H1 (cell line): ENCODE data around the gene FARS2. TPM values are rescaled to one million over a fixed set of nuclear protein-coding genes. Genes with fewer than 3 reads are reported as not detected.

Experiments used
- CTCF ChIA-PET: fragments of 300-600 bp; sonication (Branson Sonifier 250); formaldehyde crosslinking; loops from one replicate; lab custom pipeline; 2021; ENCODE audit not compliant: partially characterized antibody; lab: Charles Lee
- POLR2A ChIA-PET: fragments of 300-600 bp; sonication (Branson Sonifier 250); formaldehyde crosslinking; loops from one replicate; lab custom pipeline; 2021; ENCODE audit warnings: inconsistent platforms; ENCODE audit not compliant: partially characterized antibody; lab: Charles Lee
- DNase-seq, 2 experiments: peaks; one replicate each; pipeline versions ENCODE4 v3.0.0 to v3.0.0-alpha.2; 2010 to 2022; ENCODE audit warnings: low spot score in 2 of 2, low read depth in 1 of 2, mixed read lengths in 1 of 2
- FAIRE-seq: peaks from 2 replicates; lab custom pipeline; 2011; peaks lifted over from hg19 to GRCh38; lab: Jason Lieb, UNC
- H2AFZ ChIP-seq: 2 replicates; pipeline ENCODE4 v1.8.1; 2012; ENCODE audit warnings: low read length, inconsistent platforms
- H2AK5ac ChIP-seq: 2 replicates; pipeline ENCODE4 v1.6.1; 2013; ENCODE audit warnings: low read depth, low read length
- H2BK120ac ChIP-seq: replicated peaks from 2 replicates; pipeline ENCODE3; 2013; ENCODE audit warnings: low read depth, low read length, inconsistent platforms
- H2BK12ac ChIP-seq: 2 replicates; pipeline ENCODE4 v1.6.1; 2013; ENCODE audit warnings: low read depth, low read length
- H2BK15ac ChIP-seq: 2 replicates; pipeline ENCODE4 v1.6.1; 2013; ENCODE audit warnings: low read length
- H2BK20ac ChIP-seq: 2 replicates; pipeline ENCODE4 v1.6.1; 2013; ENCODE audit warnings: low read length
- H2BK5ac ChIP-seq: 2 replicates; pipeline ENCODE4 v1.6.1; 2013; ENCODE audit warnings: low read depth, low read length
- H3K14ac ChIP-seq: 2 replicates; pipeline ENCODE4 v1.6.1; 2013; ENCODE audit warnings: inconsistent platforms; ENCODE audit not compliant: insufficient read length
- H3K18ac ChIP-seq: 2 replicates; pipeline ENCODE4 v1.6.1; 2013; ENCODE audit warnings: low read length; ENCODE audit errors: extremely low read depth
- H3K23ac ChIP-seq: 2 replicates; pipeline ENCODE4 v1.6.1; 2013; ENCODE audit warnings: inconsistent platforms; ENCODE audit not compliant: insufficient read length
- H3K23me2 ChIP-seq: 2 replicates; pipeline ENCODE4 v1.6.1; 2013; ENCODE audit warnings: low read depth, low read length
- H3K27ac ChIP-seq: 2 replicates; pipeline ENCODE4 v1.6.1; 2011; ENCODE audit warnings: low read depth, low read length, inconsistent platforms
- H3K27me3 ChIP-seq, 4 experiments: replicated peaks in 1 of 4; 1 replicate in 1 of 4; 2 replicates in 3 of 4; pipeline versions ENCODE4 v1.6.1 to v1.8.1; 2011 to 2013; ENCODE audit warnings: low read length in 3 of 4, mild to moderate bottlenecking in 3 of 4, inconsistent platforms in 2 of 4, mixed read lengths in 2 of 4, moderate library complexity in 1 of 4; ENCODE audit not compliant: control insufficient read depth in 3 of 4, insufficient read depth in 3 of 4; ENCODE audit errors: extremely low read depth in 1 of 4
- H3K36me3 ChIP-seq, 4 experiments: 2 replicates each; pipeline versions ENCODE4 v1.6.1 to v1.8.1; 2011 to 2013; ENCODE audit warnings: mild to moderate bottlenecking in 4 of 4, low read length in 3 of 4, moderate library complexity in 2 of 4, control low read depth in 1 of 4, inconsistent platforms in 1 of 4; ENCODE audit not compliant: insufficient read depth in 4 of 4, control insufficient read depth in 2 of 4
- H3K4ac ChIP-seq: replicated peaks from 2 replicates; pipeline ENCODE3; 2013; ENCODE audit warnings: low read length, low read depth, mixed read lengths, inconsistent platforms; ENCODE audit not compliant: insufficient read length
- H3K4me1 ChIP-seq, 4 experiments: replicated peaks in 1 of 4; 1 replicate in 1 of 4; 2 replicates in 3 of 4; pipeline versions ENCODE4 v1.6.1 to v1.8.1; 2011 to 2013; ENCODE audit warnings: low read length in 3 of 4, inconsistent platforms in 2 of 4, mixed read lengths in 1 of 4; ENCODE audit not compliant: insufficient read depth in 4 of 4, control insufficient read depth in 3 of 4
- H3K4me2 ChIP-seq, 2 experiments: 2 replicates each; pipeline versions ENCODE4 v1.6.1 to v1.8.1; 2011 to 2013; ENCODE audit warnings: low read depth in 2 of 2, low read length in 2 of 2, control low read depth in 1 of 2, inconsistent platforms in 1 of 2, mild to moderate bottlenecking in 1 of 2; ENCODE audit not compliant: insufficient read depth in 1 of 2
- H3K4me3 ChIP-seq, 4 experiments: fragments of 200-600, 300-600 bp in 1 of 4; sonication (generic), shearing (Covaris generic), sonication (Bioruptor Twin) in 1 of 4; 2 replicates each; pipeline versions ENCODE4 v1.5.1 to v1.8.1; 2011 to 2016; ENCODE audit warnings: low read length in 4 of 4, low read depth in 3 of 4, control low read depth in 2 of 4, inconsistent platforms in 2 of 4, mild to moderate bottlenecking in 2 of 4, mixed read lengths in 1 of 4, moderate library complexity in 1 of 4; ENCODE audit not compliant: insufficient read depth in 2 of 4; ENCODE audit errors: extremely low read depth in 1 of 4
- H3K56ac ChIP-seq: replicated peaks from 2 replicates; pipeline ENCODE3; 2013; ENCODE audit warnings: low read depth, mild to moderate bottlenecking, mixed read lengths, low read length, inconsistent platforms; ENCODE audit not compliant: insufficient read length
- H3K79me1 ChIP-seq: 2 replicates; pipeline ENCODE4 v1.6.1; 2013; ENCODE audit warnings: low read depth, low read length, control low read depth
- H3K79me2 ChIP-seq, 2 experiments: 2 replicates each; pipeline versions ENCODE4 v1.6.1 to v1.8.1; 2012 to 2013; ENCODE audit warnings: low read length in 2 of 2, mild to moderate bottlenecking in 2 of 2, inconsistent platforms in 1 of 2; ENCODE audit not compliant: insufficient read depth in 2 of 2, control insufficient read depth in 1 of 2
- H3K9ac ChIP-seq, 4 experiments: replicated peaks in 1 of 4; 1 replicate in 1 of 4; 2 replicates in 3 of 4; pipeline versions ENCODE4 v1.6.1 to v1.8.1; 2011 to 2013; ENCODE audit warnings: low read depth in 3 of 4, low read length in 3 of 4, control low read depth in 2 of 4, mild to moderate bottlenecking in 2 of 4, moderate library complexity in 2 of 4, inconsistent platforms in 1 of 4; ENCODE audit errors: extremely low read depth in 1 of 4
- H3K9me3 ChIP-seq, 2 experiments: 2 replicates each; pipeline versions ENCODE4 v1.6.1 to v1.8.1; 2012 to 2013; ENCODE audit warnings: mild to moderate bottlenecking in 2 of 2, moderate library complexity in 2 of 2, control low read depth in 1 of 2, inconsistent platforms in 1 of 2, low read depth in 1 of 2, low read length in 1 of 2, mixed read lengths in 1 of 2; ENCODE audit not compliant: insufficient read depth in 2 of 2
- H4K20me1 ChIP-seq, 2 experiments: replicated peaks in 1 of 2; 2 replicates each; pipeline versions ENCODE3 to v1.8.1; 2011 to 2013; ENCODE audit warnings: inconsistent platforms in 2 of 2, low read length in 2 of 2, mild to moderate bottlenecking in 1 of 2; ENCODE audit not compliant: insufficient read depth in 2 of 2, control insufficient read depth in 1 of 2
- H4K5ac ChIP-seq: 2 replicates; pipeline ENCODE4 v1.6.1; 2013; ENCODE audit warnings: low read length, low read depth, mixed read lengths, inconsistent platforms; ENCODE audit not compliant: insufficient read length
- H4K8ac ChIP-seq: 2 replicates; pipeline ENCODE4 v1.8.0; 2013; ENCODE audit warnings: mild to moderate bottlenecking, moderate library complexity, low read length, inconsistent platforms; ENCODE audit not compliant: insufficient read depth; ENCODE audit errors: extremely low read depth
- H4K91ac ChIP-seq: replicated peaks from 2 replicates; pipeline ENCODE3; 2013; ENCODE audit warnings: low read length, mixed read lengths, inconsistent platforms; ENCODE audit not compliant: insufficient read length
- EGR1 ChIP-seq: IDR thresholded peaks from 2 replicates; pipeline ENCODE4 v1.6.1; 2011; ENCODE audit warnings: low read depth, low read length, borderline replicate concordance
- GABPA ChIP-seq: IDR thresholded peaks from 2 replicates; pipeline ENCODE4 v1.6.1; 2011; ENCODE audit warnings: mild to moderate bottlenecking, low read length, moderate library complexity, borderline replicate concordance; ENCODE audit not compliant: insufficient read depth
- JUND ChIP-seq: IDR thresholded peaks from 2 replicates; pipeline ENCODE4 v1.6.1; 2011; ENCODE audit warnings: mild to moderate bottlenecking, improper control_type of control experiment, low read length
- MAFK ChIP-seq: IDR thresholded peaks from 2 replicates; pipeline ENCODE4 v1.6.1; 2012; ENCODE audit warnings: low read depth, mild to moderate bottlenecking, improper control_type of control experiment, low read length
- PHF8 ChIP-seq: fragments of 200-600 bp; sonication (generic); conservative IDR thresholded peaks from 2 replicates; pipeline ENCODE4 v1.7.1; 2012; ENCODE audit warnings: low read depth, mild to moderate bottlenecking, inconsistent platforms, low read length, moderate library complexity
- POLR2AphosphoS5 ChIP-seq: IDR thresholded peaks from 2 replicates; pipeline ENCODE4 v1.6.1; 2011; ENCODE audit warnings: low read depth, low read length
- RAD21 ChIP-seq, 2 experiments: IDR thresholded peaks in 1 of 2; conservative IDR thresholded peaks in 1 of 2; 2 replicates each; pipeline ENCODE4 v1.6.1; 2011; ENCODE audit warnings: low read depth in 2 of 2, low read length in 2 of 2, improper control_type of control experiment in 1 of 2, inconsistent platforms in 1 of 2, mild to moderate bottlenecking in 1 of 2, moderate library complexity in 1 of 2
- RFX5 ChIP-seq: IDR thresholded peaks from 2 replicates; pipeline ENCODE4 v1.6.1; 2011; ENCODE audit warnings: low read depth, low read length, improper control_type of control experiment, borderline replicate concordance
- YY1 ChIP-seq: IDR thresholded peaks from 2 replicates; pipeline ENCODE4 v1.6.1; 2011; ENCODE audit warnings: low read depth, mild to moderate bottlenecking, low read length
- WGBS, 2 experiments: shearing (Covaris generic) in 1 of 2; methylation state at CpG; one replicate each; pipeline versions ENCODE4 v1.1.6 to v1.1.7; 2013 to 2015; ENCODE audit warnings: low lambda C conversion rate in 2 of 2, mixed read lengths in 2 of 2, inconsistent platforms in 1 of 2, low coverage in 1 of 2, missing lambda C conversion rate in 1 of 2; ENCODE audit not compliant: insufficient replicate concordance in 2 of 2, insufficient coverage in 1 of 2, insufficient read length in 1 of 2; ENCODE audit errors: extremely low coverage in 1 of 2, missing lambda C conversion rate in 1 of 2; 5-methylcytosine and 5-hydroxymethylcytosine counted together
- polyA plus RNA-seq, 7 experiments: library from polyadenylated mRNA; depleted of rRNA in 3 of 7; stranded (reverse) in 5 of 7; unstranded in 2 of 7; fragments of >200 nt in 5 of 7; fragments of 200-250 nt in 2 of 7; gene quantifications; 1 replicate in 5 of 7; 2 replicates in 1 of 7; 4 replicates in 1 of 7; pipeline versions ENCODE4 v1.2.1 to v1.2.3, GENCODE V29; 2011 to 2013; ENCODE audit warnings: missing spikeins in 2 of 7, mixed read lengths in 2 of 7
- total RNA-seq: library from RNA; stranded (reverse); fragmentation: NEBNext Ultra II Directional; extraction: Animal tissue kit (Norgen Biotek cat#: 25700); gene quantifications from 2 replicates; pipeline ENCODE4 v1.2.1, GENCODE V29; 2021
- TF ChIP-seq, protein P1 (sequence below), 3 experiments: IDR thresholded peaks; 1 replicate in 2 of 3; 2 replicates in 1 of 3; pipeline versions ENCODE4 v1.5.1 to v1.6.1; 2011; ENCODE audit warnings: low read length in 3 of 3, mild to moderate bottlenecking in 3 of 3, inconsistent platforms in 2 of 3, low read depth in 1 of 3, moderate library complexity in 1 of 3; ENCODE audit not compliant: insufficient read depth in 1 of 3; ENCODE audit errors: control extremely low read depth in 1 of 3

FARS2 gene
- total and polyA plus RNA-seq, 2 of the 8 experiments (the other 6 are each of a cell fraction or from before 2014, with no cell fraction given): 11.7 to 14.4 TPM

DNA sequence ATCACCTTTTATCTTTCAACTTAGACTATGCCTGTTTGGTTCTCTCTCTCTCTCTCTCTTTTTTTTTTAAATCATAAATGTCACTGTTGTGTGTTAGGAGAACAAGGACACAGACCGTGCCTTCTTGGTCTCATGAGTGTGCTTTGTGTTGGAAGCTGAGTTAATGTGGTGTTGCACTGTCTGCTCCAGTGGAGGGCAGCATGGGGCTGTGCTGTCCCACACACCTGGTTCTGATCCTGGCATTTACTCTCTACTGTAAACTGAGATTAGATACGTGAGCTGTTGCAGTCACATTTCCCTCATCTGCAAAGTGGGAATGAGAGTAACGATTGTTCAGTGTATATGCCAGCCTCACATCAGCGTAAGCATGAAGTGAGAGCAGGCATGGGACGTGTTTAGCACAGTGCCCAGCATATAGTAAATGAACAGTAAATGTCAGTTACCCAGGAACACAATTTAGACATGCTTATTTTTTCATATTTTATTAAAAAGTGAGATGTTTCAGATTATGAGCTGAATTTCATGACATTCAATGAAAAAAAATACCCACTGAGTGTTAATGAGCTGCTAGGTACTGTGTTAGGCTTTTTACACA is 161.1 kb downstream of the FARS2 start:
- Histone ChIP-seq H3K27me3 (no peaks in the 10 kb centered on the region), H3K18ac (no peak overlapping the region), H3K27ac (no peak overlapping the region), H2BK15ac (no peak overlapping the region), H3K4me3 (no peak overlapping the region), H2BK5ac (no peak overlapping the region), H3K23ac (no peak overlapping the region), H3K4me1 (peaks cover 0 to 2% (median 0%) of the 10 kb centered on the region in 4 experiments; a peak in 1 of 7 replicates), H2AK5ac (no peak overlapping the region), H4K5ac (no peak overlapping the region), H3K36me3 (no peaks in the 10 kb centered on the region), H3K56ac (no peak overlapping the region), H4K8ac (no peak overlapping the region; the same call in 1 of the 2 replicates), H2AFZ (no peak overlapping the region), H3K4ac (no peak overlapping the region), H2BK20ac (no peak overlapping the region), H2BK12ac (no peak overlapping the region), H3K79me2 (no peaks in the 10 kb centered on the region), H3K9me3 (0 out of 4 replicates have a peak, but pooled peaks cover 0 to 2% of the 10 kb centered on the region in 2 experiments), H3K4me2 (no peak overlapping the region), H3K23me2 (no peaks in the 10 kb centered on the region), H3K9ac (no peak overlapping the region), H3K79me1 (no peaks in the 10 kb centered on the region; the same call in 1 of the 2 replicates), H4K20me1 (peaks cover 0 to 2% of the 10 kb centered on the region in 2 experiments), H3K14ac (no peak overlapping the region), H2BK120ac (no peak overlapping the region), H4K91ac (no peak overlapping the region)
- DNase-seq (peak; percentile 38 to 57), FAIRE-seq (peak; percentile 93)
- 65% methylated on average over 5 of the region's 5 CpGs; no CpG with 5 or more reads in 1 of the 2 experiments for WGBS, 2 experiments
- ChIA-PET POLR2A (interaction anchor here (1.2 kb wide), 1 partner anchor 42 kb away, joined by 3 read pairs; no protein-coding TSS in a partner anchor), CTCF (interaction anchor here (0.5 to 3.6 kb wide), 48 partner anchors 9 to 615 kb away, joined by 3 to 25 read pairs (median 3); no protein-coding TSS in a partner anchor)
- TF ChIP-seq GABPA (no peak), JUND (no peak), MAFK (no peak), EGR1 (no peak), YY1 (no peak), PHF8 (no peak), RFX5 (no peak), RAD21 (IDR thresholded peaks at IDR 0.05 in 1 of 2, conservative IDR thresholded peaks at IDR 0.05 in 1 of 2; ENCODE audit: low read depth in 2 of 2, low read length in 2 of 2) (peak; percentile 95 to 97), POLR2AphosphoS5 (no peak)
- TF ChIP-seq, protein P1, sequence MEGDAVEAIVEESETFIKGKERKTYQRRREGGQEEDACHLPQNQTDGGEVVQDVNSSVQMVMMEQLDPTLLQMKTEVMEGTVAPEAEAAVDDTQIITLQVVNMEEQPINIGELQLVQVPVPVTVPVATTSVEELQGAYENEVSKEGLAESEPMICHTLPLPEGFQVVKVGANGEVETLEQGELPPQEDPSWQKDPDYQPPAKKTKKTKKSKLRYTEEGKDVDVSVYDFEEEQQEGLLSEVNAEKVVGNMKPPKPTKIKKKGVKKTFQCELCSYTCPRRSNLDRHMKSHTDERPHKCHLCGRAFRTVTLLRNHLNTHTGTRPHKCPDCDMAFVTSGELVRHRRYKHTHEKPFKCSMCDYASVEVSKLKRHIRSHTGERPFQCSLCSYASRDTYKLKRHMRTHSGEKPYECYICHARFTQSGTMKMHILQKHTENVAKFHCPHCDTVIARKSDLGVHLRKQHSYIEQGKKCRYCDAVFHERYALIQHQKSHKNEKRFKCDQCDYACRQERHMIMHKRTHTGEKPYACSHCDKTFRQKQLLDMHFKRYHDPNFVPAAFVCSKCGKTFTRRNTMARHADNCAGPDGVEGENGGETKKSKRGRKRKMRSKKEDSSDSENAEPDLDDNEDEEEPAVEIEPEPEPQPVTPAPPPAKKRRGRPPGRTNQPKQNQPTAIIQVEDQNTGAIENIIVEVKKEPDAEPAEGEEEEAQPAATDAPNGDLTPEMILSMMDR (IDR thresholded peaks at IDR 0.05; ENCODE audit: control extremely low read depth in 1 of 3, insufficient read depth in 1 of 3, low read depth in 1 of 3, low read length in 3 of 3): peak; percentile 76 to 94 (median 94)
